D721Med (cell line): ENCODE data around the gene NNAT.

Experiments used
- DNase-seq: peaks from one replicate; pipeline ENCODE4 v3.0.0; 2011; ENCODE audit warnings: low spot score; ENCODE audit not compliant: insufficient read length
- FAIRE-seq: peaks from 2 replicates; lab custom pipeline; 2011; peaks lifted over from hg19 to GRCh38; lab: Jason Lieb, UNC
- TF ChIP-seq, protein P1 (sequence below): IDR thresholded peaks from 2 replicates; pipeline ENCODE4 v1.5.1; 2012; ENCODE audit warnings: mild to moderate bottlenecking, control low read depth; ENCODE audit not compliant: insufficient read depth; ENCODE audit errors: missing control alignments

The NNAT gene

DNA sequence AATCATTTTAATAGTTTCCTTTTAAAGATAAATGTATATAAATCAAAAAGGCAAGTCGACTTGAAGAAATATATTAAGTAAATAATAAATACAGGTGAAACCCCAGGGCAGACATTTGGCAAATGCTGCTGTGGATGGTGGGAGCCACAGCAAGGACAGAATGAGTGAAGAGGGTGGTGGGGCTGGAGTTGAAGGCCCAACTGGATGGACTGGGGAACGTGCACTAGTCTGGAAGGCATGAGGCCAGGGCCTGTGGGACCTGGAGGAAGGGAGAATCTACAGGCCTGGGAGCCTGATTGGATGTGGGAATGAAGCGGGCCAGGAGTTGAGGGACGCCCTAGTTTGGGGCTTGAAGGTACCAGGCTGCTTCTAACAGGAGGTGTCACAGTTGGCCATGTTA, 37.3 kb downstream of the NNAT start:
- DNase-seq, result no peak
- FAIRE-seq, result no peak
- TF ChIP-seq, protein P1, sequence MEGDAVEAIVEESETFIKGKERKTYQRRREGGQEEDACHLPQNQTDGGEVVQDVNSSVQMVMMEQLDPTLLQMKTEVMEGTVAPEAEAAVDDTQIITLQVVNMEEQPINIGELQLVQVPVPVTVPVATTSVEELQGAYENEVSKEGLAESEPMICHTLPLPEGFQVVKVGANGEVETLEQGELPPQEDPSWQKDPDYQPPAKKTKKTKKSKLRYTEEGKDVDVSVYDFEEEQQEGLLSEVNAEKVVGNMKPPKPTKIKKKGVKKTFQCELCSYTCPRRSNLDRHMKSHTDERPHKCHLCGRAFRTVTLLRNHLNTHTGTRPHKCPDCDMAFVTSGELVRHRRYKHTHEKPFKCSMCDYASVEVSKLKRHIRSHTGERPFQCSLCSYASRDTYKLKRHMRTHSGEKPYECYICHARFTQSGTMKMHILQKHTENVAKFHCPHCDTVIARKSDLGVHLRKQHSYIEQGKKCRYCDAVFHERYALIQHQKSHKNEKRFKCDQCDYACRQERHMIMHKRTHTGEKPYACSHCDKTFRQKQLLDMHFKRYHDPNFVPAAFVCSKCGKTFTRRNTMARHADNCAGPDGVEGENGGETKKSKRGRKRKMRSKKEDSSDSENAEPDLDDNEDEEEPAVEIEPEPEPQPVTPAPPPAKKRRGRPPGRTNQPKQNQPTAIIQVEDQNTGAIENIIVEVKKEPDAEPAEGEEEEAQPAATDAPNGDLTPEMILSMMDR, result no peak

- DNase-seq (no peak), FAIRE-seq (no peak)
- TF ChIP-seq, protein P1, result no peak
Observed at GRCh38 chr20:37558779-37559178, 37.7 kb downstream of the NNAT start.

GRCh38 chr20:37559312-37560027, 38.4 kb downstream of the NNAT start:
- DNase-seq (no peak), FAIRE-seq (no peak)
- TF ChIP-seq, protein P1, result no peak

GRCh38 chr20:37560629-37561028, 39.6 kb downstream of the NNAT start:
- FAIRE-seq, result no peak
- TF ChIP-seq, protein P1, result no peak
- no peak for DNase-seq

GRCh38 chr20:37562695-37563480, 41.8 kb downstream of the NNAT start:
- FAIRE-seq, result no peak

GRCh38 chr20:37564016-37564387, 43.0 kb downstream of the NNAT start:
- TF ChIP-seq, protein P1, result no peak
- no peak for FAIRE-seq
- no peak for DNase-seq

More at GRCh38 chr20:37562695-37563480, 41.8 kb downstream of the NNAT start:
- TF ChIP-seq, protein P1, result no peak
- no peak for DNase-seq
